ENCODE results near the gene HMGCS1. TPM values are rescaled to one million over a fixed set of nuclear protein-coding genes. Genes with fewer than 3 reads are reported as not detected.

The HMGCS1 gene
- total RNA-seq (84.1 and 202 TPM in 2 replicates), polyA plus RNA-seq (48.5 and 105 TPM in 2 replicates)

DNA sequence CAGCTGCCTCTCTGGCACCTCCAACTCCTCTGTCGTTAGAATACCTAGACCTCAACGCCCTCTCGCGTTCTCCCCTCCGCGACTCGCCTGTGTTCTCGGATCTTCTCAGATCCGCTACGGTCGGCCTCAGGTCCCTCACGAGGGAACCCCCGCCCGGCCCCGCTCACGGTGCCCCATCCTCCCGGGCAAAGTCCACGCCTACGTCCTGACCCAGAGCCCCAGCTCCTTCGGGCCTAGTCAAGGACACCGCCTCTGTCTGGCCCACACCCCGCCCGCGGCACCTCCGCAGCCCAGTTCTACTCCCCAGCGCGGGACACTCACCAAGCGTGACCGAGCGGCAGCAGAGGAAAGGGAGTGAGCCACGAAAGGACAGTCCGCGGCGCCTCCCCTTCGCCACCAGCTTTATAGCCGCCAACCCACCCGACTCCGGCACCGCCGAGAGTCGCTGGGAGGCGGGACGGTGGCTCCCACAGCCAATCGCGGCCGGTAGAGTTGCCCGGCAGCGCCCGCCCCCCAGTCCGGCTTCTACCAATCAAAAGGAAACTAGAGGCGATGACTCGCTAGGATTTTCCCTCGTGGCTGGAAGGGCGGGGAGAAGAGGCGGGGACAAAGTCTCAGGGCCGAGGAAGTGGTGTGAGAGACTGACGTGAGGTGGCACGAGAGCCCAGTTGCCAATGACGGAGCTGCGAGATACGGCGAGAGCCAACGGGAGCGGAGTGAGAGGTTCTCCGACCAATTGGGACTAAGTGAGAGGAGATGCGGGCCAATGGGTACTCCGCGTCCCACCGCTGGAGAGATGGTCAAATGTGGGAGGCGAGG lies at the start of gene HMGCS1:
TSS of gene HMGCS1 (minus strand) at position 378 of the 819 bp plus-strand sequence. CDS start 14,447 bp downstream, outside the sequence.
- Histone ChIP-seq H3K27me3 (no peaks in the 10 kb centered on the region), H3K27ac (peak within 1 kb of the TSS; percentile 96), H3K4me3 (peak within 1 kb of the TSS; percentile 60), H3K36me3 (no peaks in the 10 kb centered on the region), H3K9me3 (ENCODE audit: low read depth) (no peaks in the 10 kb centered on the region), H3K4me1 (ENCODE audit: low read depth) (peaks cover 42% of the 10 kb centered on the region)
- TF ChIP-seq, protein P1, sequence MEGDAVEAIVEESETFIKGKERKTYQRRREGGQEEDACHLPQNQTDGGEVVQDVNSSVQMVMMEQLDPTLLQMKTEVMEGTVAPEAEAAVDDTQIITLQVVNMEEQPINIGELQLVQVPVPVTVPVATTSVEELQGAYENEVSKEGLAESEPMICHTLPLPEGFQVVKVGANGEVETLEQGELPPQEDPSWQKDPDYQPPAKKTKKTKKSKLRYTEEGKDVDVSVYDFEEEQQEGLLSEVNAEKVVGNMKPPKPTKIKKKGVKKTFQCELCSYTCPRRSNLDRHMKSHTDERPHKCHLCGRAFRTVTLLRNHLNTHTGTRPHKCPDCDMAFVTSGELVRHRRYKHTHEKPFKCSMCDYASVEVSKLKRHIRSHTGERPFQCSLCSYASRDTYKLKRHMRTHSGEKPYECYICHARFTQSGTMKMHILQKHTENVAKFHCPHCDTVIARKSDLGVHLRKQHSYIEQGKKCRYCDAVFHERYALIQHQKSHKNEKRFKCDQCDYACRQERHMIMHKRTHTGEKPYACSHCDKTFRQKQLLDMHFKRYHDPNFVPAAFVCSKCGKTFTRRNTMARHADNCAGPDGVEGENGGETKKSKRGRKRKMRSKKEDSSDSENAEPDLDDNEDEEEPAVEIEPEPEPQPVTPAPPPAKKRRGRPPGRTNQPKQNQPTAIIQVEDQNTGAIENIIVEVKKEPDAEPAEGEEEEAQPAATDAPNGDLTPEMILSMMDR (IDR thresholded peaks at IDR 0.05; ENCODE audit: low read depth, low read length) = no peak
- peak; percentile 98 to 100 for DNase-seq (ENCODE audit: low read depth in 1 of 2, low spot score in 1 of 2)

DNA sequence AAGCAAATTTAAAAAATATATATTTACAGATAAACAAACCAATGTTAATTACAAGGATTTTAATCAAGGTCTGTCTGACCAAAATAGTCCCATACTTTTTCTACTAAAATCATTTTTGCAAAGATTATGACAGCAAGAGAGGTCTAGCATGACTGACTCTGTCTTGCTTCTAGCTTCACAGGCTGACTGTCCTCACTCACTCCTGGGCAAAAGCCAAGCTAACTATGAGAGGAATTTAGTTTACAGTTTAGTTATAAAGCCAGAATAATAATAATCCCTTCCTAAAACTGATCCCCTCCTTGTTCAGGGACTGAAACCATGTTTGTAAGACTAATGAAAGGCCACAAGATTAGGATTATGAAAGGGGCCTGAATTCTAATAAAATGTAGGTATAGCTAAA lies 45.5 kb upstream of the HMGCS1 start:
- no peaks in the 10 kb centered on the region for H3K27me3 ChIP-seq
- peaks cover 12% of the 10 kb centered on the region for H3K4me1 ChIP-seq (ENCODE audit: low read depth)
- no peaks in the 10 kb centered on the region for H3K9me3 ChIP-seq (ENCODE audit: low read depth)
- no peak overlapping the region for H3K4me3 ChIP-seq
- no peaks in the 10 kb centered on the region for H3K36me3 ChIP-seq
- H3K27ac ChIP-seq = no peak overlapping the region
- TF ChIP-seq, protein P1 (IDR thresholded peaks at IDR 0.05; ENCODE audit: low read depth, low read length) = no peak
- no peak for DNase-seq (ENCODE audit: low read depth in 1 of 2, low spot score in 1 of 2)

DNA sequence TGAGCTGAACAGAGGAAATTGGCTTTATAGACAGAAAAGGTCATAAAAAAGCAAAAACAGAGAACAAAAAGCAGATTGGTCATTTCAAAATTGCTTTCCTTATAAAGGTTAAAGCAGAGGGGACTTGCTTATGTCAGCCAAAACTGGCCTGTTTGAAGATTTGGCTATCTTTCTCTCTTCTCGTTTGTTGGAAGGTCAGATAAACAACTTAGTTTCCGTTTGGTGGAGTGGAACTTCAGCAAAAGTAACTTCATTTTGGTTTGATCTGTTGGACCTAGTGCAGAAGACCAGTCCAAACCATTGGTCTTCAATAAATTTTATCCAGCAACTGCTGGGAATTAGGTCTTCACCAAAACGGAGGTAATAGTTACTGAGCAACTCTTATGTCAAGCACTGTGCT lies 45.1 kb upstream of the HMGCS1 start:
- no peaks in the 10 kb centered on the region for H3K36me3 ChIP-seq
- DNase-seq (ENCODE audit: low read depth in 1 of 2, low spot score in 1 of 2) = no peak
- peaks cover 12% of the 10 kb centered on the region for H3K4me1 ChIP-seq (ENCODE audit: low read depth)
- TF ChIP-seq, protein P1 (IDR thresholded peaks at IDR 0.05; ENCODE audit: low read depth, low read length) = no peak
- H3K9me3 ChIP-seq (ENCODE audit: low read depth) = no peaks in the 10 kb centered on the region
- no peak overlapping the region for H3K4me3 ChIP-seq
- H3K27me3 ChIP-seq = no peaks in the 10 kb centered on the region
- peak overlapping the region; percentile 73 for H3K27ac ChIP-seq

DNA sequence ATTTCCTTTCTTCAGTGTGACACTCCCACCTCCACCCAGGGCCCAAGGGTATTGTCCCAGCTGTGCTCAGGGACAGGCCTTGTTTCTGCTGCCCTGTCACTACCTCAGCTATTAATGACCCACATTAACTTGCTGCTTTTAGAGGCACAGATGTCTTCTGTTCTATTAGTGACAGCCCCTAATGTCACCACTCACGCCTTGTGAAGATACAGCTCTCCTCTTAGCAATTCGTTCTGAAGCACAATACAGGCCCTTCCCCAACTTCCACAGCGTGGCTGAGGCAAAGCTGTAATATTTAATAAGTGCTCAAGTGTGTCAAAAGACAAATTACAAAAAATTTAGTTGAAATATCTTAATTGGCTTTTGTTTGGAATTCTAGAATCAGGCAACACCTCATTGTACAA lies 44.7 kb upstream of the HMGCS1 start:
- Histone ChIP-seq H3K9me3 (ENCODE audit: low read depth) (no peaks in the 10 kb centered on the region), H3K4me1 (ENCODE audit: low read depth) (peaks cover 12% of the 10 kb centered on the region), H3K27ac (peak overlapping the region; percentile 73), H3K4me3 (no peak overlapping the region), H3K36me3 (no peaks in the 10 kb centered on the region), H3K27me3 (no peaks in the 10 kb centered on the region)
- TF ChIP-seq, protein P1 (IDR thresholded peaks at IDR 0.05; ENCODE audit: low read depth, low read length) = no peak
- DNase-seq (ENCODE audit: low read depth in 1 of 2, low spot score in 1 of 2) = peak in 1 of 2 donors; percentile 71

DNA sequence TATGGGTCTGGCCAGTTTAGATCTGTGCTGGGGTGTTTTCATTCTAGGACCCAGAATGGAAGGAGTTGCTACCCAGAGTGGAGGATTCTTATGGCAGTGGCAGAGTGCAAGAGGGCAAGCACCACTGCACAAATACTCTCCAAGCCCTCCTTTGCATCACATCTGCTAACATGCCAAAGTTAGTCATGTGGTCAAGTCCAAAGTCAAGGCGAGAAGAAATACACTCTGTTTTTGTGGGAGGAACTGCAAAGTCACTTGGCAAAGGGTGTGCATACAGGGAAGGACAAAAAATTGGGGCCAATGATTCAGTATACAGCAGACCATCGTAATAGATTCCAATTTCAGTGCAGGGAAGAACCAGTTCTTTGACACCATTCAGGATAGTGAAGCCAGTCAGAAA lies 43.9 kb upstream of the HMGCS1 start:
- peaks cover 12% of the 10 kb centered on the region for H3K4me1 ChIP-seq (ENCODE audit: low read depth)
- H3K27ac ChIP-seq = peak overlapping the region; percentile 73
- TF ChIP-seq, protein P1 (IDR thresholded peaks at IDR 0.05; ENCODE audit: low read depth, low read length) = no peak
- no peak overlapping the region for H3K4me3 ChIP-seq
- H3K9me3 ChIP-seq (ENCODE audit: low read depth) = no peaks in the 10 kb centered on the region
- DNase-seq (ENCODE audit: low read depth in 1 of 2, low spot score in 1 of 2) = no peak
- H3K36me3 ChIP-seq = no peaks in the 10 kb centered on the region
- H3K27me3 ChIP-seq = no peaks in the 10 kb centered on the region

Measured in cardiac muscle cell (in vitro differentiated cells and primary cell).